Activated naive CD4-positive, alpha-beta T cell treated with anti-CD3 and anti-CD28 coated beads for 36 hours (primary cell): ENCODE results near the gene SHROOM3. TPM values are rescaled to one million over a fixed set of nuclear protein-coding genes. Genes with fewer than 3 reads are reported as not detected.
"Not testable (repeated sequence)": the region's sequence is repeated elsewhere in the genome, so short reads cannot be mapped to it uniquely, and the experiment has no call there.

Experiments
- CTCF ChIA-PET: fragments of 350-600 bp; sonication (Branson Sonifier 250); formaldehyde crosslinking; loops from one replicate; lab custom pipeline; 2021; ENCODE audit warnings: antibody characterized with exemption; lab: Charles Lee
- DNase-seq: peaks from one replicate; pipeline ENCODE4 v3.0.0-alpha.2; 2020
- H3K27ac Mint-ChIP-seq: one replicate; pipeline ENCODE4 v1.8.0; 2021; ENCODE audit warnings: mild to moderate bottlenecking, mixed read lengths
- H3K27me3 Mint-ChIP-seq: one replicate; pipeline ENCODE4 v1.8.0; 2021; ENCODE audit warnings: low read depth, mixed read lengths
- H3K36me3 Mint-ChIP-seq: one replicate; pipeline ENCODE4 v1.8.0; 2021; ENCODE audit warnings: low read depth, mixed read lengths
- H3K4me1 Mint-ChIP-seq: one replicate; pipeline ENCODE4 v1.8.0; 2021; ENCODE audit warnings: low read depth, mixed read lengths
- H3K4me3 Mint-ChIP-seq: one replicate; pipeline ENCODE4 v1.8.0; 2021; ENCODE audit warnings: mild to moderate bottlenecking, moderate library complexity, mixed read lengths
- H3K9me3 Mint-ChIP-seq: one replicate; pipeline ENCODE4 v1.8.0; 2021; ENCODE audit warnings: mixed read lengths
- intact Hi-C: fragments of 100-400 bp; cut with micrococcal nuclease; formaldehyde crosslinking; loops from one replicate; pipeline ENCODE4 v1.15.1; 2023
- total RNA-seq, 2 experiments: library from RNA; stranded (reverse); gene quantifications; one replicate each; pipeline ENCODE4 v1.2.3, GENCODE V29; 2021

The SHROOM3 gene
- total RNA-seq, 2 experiments from 2014 or later: 0.12 to 0.21 TPM

DNA sequence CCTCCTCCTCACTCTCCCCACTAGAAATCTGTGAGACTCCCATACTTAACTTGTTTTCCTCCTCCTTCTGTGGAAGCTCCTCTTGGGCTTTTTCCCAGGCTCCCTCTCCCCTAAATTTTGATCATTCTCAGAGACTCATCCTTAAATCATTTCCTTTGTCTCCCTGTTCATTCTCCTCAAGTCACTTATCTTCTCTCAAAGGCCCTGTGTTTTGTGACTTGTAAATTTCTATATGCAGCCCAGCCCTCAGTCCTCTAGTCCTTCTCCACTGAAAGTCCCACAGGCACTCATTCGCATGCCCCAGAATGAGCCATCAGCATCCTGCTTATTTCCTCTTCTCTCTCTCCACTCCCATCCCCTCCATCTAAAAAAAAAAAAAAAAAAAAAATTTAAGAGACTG is 291.1 kb downstream of the SHROOM3 start:
- Mint-ChIP-seq H3K9me3 (no peaks in the 10 kb centered on the region), H3K27ac (no peak overlapping the region), H3K4me1 (peaks cover 13% of the 10 kb centered on the region), H3K4me3 (no peak overlapping the region), H3K36me3 (no peaks in the 10 kb centered on the region), H3K27me3 (peaks cover 7% of the 10 kb centered on the region)
- intact Hi-C loops: no loop called here
- CTCF ChIA-PET: no interaction called here
- no peak for DNase-seq

- Mint-ChIP-seq H3K9me3 (no peaks in the 10 kb centered on the region), H3K36me3 (no peaks in the 10 kb centered on the region), H3K4me3 (no peak overlapping the region), H3K4me1 (peaks cover 13% of the 10 kb centered on the region), H3K27me3 (peaks cover 7% of the 10 kb centered on the region), H3K27ac (no peak overlapping the region)
- CTCF ChIA-PET: no interaction called here
- DNase-seq: no peak
- intact Hi-C loops: no loop called here
Observed at GRCh38 chr4:76726631-76727030, 291.6 kb downstream of the SHROOM3 start.

DNA sequence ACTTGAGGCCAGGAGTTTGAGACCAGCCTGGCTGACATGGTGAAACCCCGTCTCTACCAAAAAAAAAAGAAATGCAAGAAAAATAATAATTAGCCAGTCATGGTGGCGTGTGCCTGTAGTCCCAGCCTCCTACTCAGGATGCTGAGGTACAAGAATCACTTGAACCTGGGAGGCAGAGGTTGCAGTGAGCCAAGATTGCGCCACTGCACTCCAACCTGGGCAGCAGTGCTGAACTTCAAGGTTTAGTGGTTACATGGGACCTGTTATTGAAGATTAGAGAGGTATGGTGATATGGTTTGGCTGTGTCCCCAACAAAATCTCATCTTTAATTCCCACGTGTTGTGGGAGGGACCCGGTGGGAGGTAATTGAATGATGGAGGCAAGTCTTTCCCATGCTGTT is 292.9 kb downstream of the SHROOM3 start:
- CTCF ChIA-PET, H3K27me3 Mint-ChIP-seq, intact Hi-C loops, H3K27ac Mint-ChIP-seq, DNase-seq, H3K4me3 Mint-ChIP-seq, H3K9me3 Mint-ChIP-seq, H3K36me3 Mint-ChIP-seq: not testable (repeated sequence)
- H3K4me1 Mint-ChIP-seq: peaks cover 13% of the 10 kb centered on the region

GRCh38 chr4:76729460-76729859 is 294.4 kb downstream of the SHROOM3 start:
- DNase-seq: no peak
- CTCF ChIA-PET: interaction anchor here (0.7 to 1.4 kb wide), 3 partner anchors 10 to 83 kb away, joined by 3 to 4 read pairs (median 3); no protein-coding TSS in a partner anchor
- Mint-ChIP-seq H3K27ac (no peak overlapping the region), H3K4me1 (peaks cover 1% of the 10 kb centered on the region), H3K27me3 (peaks cover 7% of the 10 kb centered on the region), H3K4me3 (no peak overlapping the region), H3K36me3 (no peaks in the 10 kb centered on the region), H3K9me3 (no peaks in the 10 kb centered on the region)
- intact Hi-C loops: no loop called here

DNA sequence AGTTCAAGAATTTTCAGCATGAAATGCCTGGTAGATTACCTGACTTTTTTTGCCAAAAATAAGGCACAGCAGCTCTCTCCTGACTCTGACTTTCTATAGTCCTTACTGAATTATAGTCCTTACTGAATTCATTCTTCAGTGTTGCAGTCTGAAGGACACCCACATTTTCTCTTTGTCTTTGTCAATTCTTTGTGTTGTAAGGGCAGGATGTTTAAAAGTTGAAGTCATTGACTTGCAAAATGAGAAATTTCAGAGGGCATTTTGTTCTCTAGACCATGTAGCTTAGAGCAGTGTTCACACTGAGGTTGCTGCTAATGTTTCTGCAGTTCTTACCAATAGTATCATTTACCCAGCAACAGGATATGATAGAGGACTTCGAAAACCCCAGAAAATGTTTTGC is 295.0 kb downstream of the SHROOM3 start:
- no peak for DNase-seq
- Mint-ChIP-seq H3K27ac (no peak overlapping the region), H3K4me3 (no peak overlapping the region), H3K9me3 (no peaks in the 10 kb centered on the region), H3K36me3 (no peaks in the 10 kb centered on the region), H3K27me3 (peaks cover 7% of the 10 kb centered on the region), H3K4me1 (no peaks in the 10 kb centered on the region)
- intact Hi-C loops: loop anchor here (10.0 kb wide), 1 partner anchor 425 kb away; the partner anchor contains the start of gene STBD1
- CTCF ChIA-PET: interaction anchor here (0.7 to 1.4 kb wide), 3 partner anchors 9 to 82 kb away, joined by 3 to 4 read pairs (median 3); no protein-coding TSS in a partner anchor

DNA sequence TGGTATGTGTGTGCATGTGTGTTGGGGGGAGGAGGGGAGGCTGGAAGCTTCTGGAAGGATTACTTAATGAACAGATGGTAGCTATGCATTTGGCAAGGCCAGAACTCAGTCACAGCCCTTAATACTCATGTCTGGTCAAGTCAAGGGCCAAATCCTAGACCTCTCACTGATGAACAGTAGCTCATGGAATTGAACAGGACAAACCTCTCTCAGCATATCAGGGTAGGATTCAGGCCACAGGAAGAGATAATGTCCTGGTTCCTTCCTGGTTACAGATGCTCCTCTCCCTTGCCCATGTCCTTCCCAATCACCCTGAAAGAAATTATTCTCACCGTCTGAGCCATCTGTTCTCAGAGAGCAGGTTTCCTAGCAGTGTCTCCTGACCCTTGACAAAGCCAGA is 297.2 kb downstream of the SHROOM3 start:
- no peak for DNase-seq
- Mint-ChIP-seq H3K4me1 (no peaks in the 10 kb centered on the region), H3K36me3 (no peaks in the 10 kb centered on the region), H3K27me3 (no peaks in the 10 kb centered on the region), H3K9me3 (no peaks in the 10 kb centered on the region), H3K27ac (no peak overlapping the region), H3K4me3 (no peak overlapping the region)
- intact Hi-C loops: loop anchor here (10.0 kb wide), 1 partner anchor 427 kb away; the partner anchor contains the start of gene STBD1
- CTCF ChIA-PET: interaction anchor here (1.1 to 1.3 kb wide), 2 partner anchors 10 to 25 kb away, joined by 3 to 5 read pairs; no protein-coding TSS in a partner anchor

GRCh38 chr4:76733068-76733771 is 298.2 kb downstream of the SHROOM3 start:
- Mint-ChIP-seq H3K4me1 (peaks cover 7% of the 10 kb centered on the region), H3K9me3 (no peaks in the 10 kb centered on the region), H3K4me3 (no peak overlapping the region), H3K36me3 (no peaks in the 10 kb centered on the region), H3K27ac (no peak overlapping the region), H3K27me3 (no peaks in the 10 kb centered on the region)
- intact Hi-C loops: loop anchor here (10.0 kb wide), 1 partner anchor 428 kb away; the partner anchor contains the start of gene STBD1
- CTCF ChIA-PET: interaction anchor here (1.1 kb wide), 1 partner anchor 24 kb away, joined by 5 read pairs; no protein-coding TSS in a partner anchor
- no peak for DNase-seq

GRCh38 chr4:76736414-76736813 is 301.4 kb downstream of the SHROOM3 start:
- Mint-ChIP-seq H3K36me3 (no peaks in the 10 kb centered on the region), H3K4me1 (peaks cover 16% of the 10 kb centered on the region), H3K27me3 (no peaks in the 10 kb centered on the region), H3K27ac (no peak overlapping the region), H3K9me3 (no peaks in the 10 kb centered on the region), H3K4me3 (no peak overlapping the region)
- intact Hi-C loops: loop anchor here (5.0 to 10.0 kb wide), 3 partner anchors 44 to 679 kb away; partner anchors contain the start of gene STBD1
- DNase-seq: no peak
- CTCF ChIA-PET: interaction anchor here (0.6 kb wide), 1 partner anchor 1204 kb away, joined by 3 read pairs; no protein-coding TSS in a partner anchor

GRCh38 chr4:76737180-76737579 is 302.2 kb downstream of the SHROOM3 start:
- DNase-seq: no peak
- no peaks in the 10 kb centered on the region for H3K9me3 Mint-ChIP-seq
- H3K4me1 Mint-ChIP-seq: peaks cover 16% of the 10 kb centered on the region
- H3K4me3 Mint-ChIP-seq: no peak overlapping the region
- no peaks in the 10 kb centered on the region for H3K27me3 Mint-ChIP-seq
- intact Hi-C loops: loop anchor here (5.0 to 10.0 kb wide), 3 partner anchors 45 to 680 kb away; partner anchors contain the start of gene STBD1
- CTCF ChIA-PET: interaction anchor here (0.6 kb wide), 1 partner anchor 1205 kb away, joined by 3 read pairs; no protein-coding TSS in a partner anchor
- H3K27ac Mint-ChIP-seq: no peak overlapping the region
- no peaks in the 10 kb centered on the region for H3K36me3 Mint-ChIP-seq

- no peaks in the 10 kb centered on the region for H3K27me3 Mint-ChIP-seq
- H3K9me3 Mint-ChIP-seq: no peaks in the 10 kb centered on the region
- no peaks in the 10 kb centered on the region for H3K36me3 Mint-ChIP-seq
- H3K4me1 Mint-ChIP-seq: peaks cover 16% of the 10 kb centered on the region
- H3K27ac Mint-ChIP-seq: peak overlapping the region; percentile 57
- intact Hi-C loops: loop anchor here (1.0 to 10.0 kb wide), 6 partner anchors 21 to 680 kb away; partner anchors contain the start of gene STBD1
- H3K4me3 Mint-ChIP-seq: no peak overlapping the region
- CTCF ChIA-PET: interaction anchor here (1.2 kb wide), 1 partner anchor 100 kb away, joined by 4 read pairs; no protein-coding TSS in a partner anchor
- no peak for DNase-seq
Observed at GRCh38 chr4:76737771-76738085, 302.7 kb downstream of the SHROOM3 start.

GRCh38 chr4:76738086-76738931 is 303.3 kb downstream of the SHROOM3 start:
- intact Hi-C loops: loop anchor here (1.0 to 10.0 kb wide), 6 partner anchors 20 to 681 kb away; partner anchors contain the start of gene STBD1
- H3K27me3 Mint-ChIP-seq: no peaks in the 10 kb centered on the region
- H3K27ac Mint-ChIP-seq: peak overlapping the region; percentile 71
- peaks cover 16% of the 10 kb centered on the region for H3K4me1 Mint-ChIP-seq
- peak; percentile 80 for DNase-seq
- H3K36me3 Mint-ChIP-seq: no peaks in the 10 kb centered on the region
- H3K4me3 Mint-ChIP-seq: no peak overlapping the region
- CTCF ChIA-PET: interaction anchor here (0.6 to 1.8 kb wide), 3 partner anchors 9 to 268 kb away, joined by 3 to 4 read pairs (median 4); no protein-coding TSS in a partner anchor
- H3K9me3 Mint-ChIP-seq: no peaks in the 10 kb centered on the region

DNA sequence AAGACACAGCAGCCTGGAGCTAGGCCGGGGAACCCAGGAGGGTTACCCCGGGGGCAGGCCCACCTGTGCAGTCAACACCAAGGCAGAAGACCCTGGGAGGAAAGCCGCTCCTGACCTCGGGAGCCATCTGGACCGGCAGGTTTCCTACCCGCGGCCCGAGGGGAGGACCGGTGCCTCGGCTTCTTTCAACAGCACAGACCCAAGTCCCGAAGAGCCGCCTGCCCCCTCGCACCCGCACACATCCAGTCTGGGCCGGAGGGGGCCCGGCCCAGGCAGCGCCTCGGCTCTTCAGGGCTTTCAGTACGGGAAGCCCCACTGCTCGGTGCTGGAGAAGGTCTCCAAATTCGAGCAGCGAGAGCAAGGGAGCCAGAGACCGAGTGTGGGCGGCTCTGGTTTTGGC is 305.2 kb downstream of the SHROOM3 start:
- DNase-seq: no peak
- Mint-ChIP-seq H3K27ac (no peak overlapping the region), H3K9me3 (no peaks in the 10 kb centered on the region), H3K27me3 (no peaks in the 10 kb centered on the region), H3K36me3 (no peaks in the 10 kb centered on the region), H3K4me1 (peaks cover 16% of the 10 kb centered on the region), H3K4me3 (no peak overlapping the region)
- intact Hi-C loops: no loop called here
- CTCF ChIA-PET: interaction anchor here (1.8 kb wide), 1 partner anchor 11 kb away, joined by 4 read pairs; no protein-coding TSS in a partner anchor
